GM21390 (cell line): ENCODE measurements around the gene CDKAL1.

Source experiments
- ATAC-seq: cut with Tn5 transposase; IDR thresholded peaks from one replicate; pipeline ENCODE4 v1.9.1; 2021; ENCODE audit not compliant: unreplicated experiment

Gene CDKAL1

GRCh38 chr6:21123507-21124436, 589.5 kb downstream of the CDKAL1 start:
- ATAC-seq = no peak

DNA sequence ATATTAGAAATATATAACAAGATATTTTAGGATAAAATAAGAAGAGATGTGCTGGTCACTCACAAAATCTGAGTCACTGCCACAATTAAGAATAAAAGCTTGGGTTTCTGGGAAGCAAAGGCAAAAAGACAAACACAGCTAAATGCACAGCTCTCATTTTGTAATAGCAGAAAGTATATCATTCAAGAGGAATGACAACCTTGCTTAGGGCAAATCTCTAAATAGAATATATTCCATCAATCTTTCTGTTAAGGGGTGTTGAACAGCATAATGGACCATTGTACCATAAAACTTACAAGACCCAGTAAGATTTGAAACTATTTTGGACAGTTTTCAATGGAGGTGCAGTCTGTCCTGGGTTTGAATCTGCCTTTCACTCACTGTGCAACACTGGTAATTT, 594.3 kb downstream of the CDKAL1 start:
- no peak for ATAC-seq

- no peak for ATAC-seq
Observed at GRCh38 chr6:21131406-21131805, 597.1 kb downstream of the CDKAL1 start.

DNA sequence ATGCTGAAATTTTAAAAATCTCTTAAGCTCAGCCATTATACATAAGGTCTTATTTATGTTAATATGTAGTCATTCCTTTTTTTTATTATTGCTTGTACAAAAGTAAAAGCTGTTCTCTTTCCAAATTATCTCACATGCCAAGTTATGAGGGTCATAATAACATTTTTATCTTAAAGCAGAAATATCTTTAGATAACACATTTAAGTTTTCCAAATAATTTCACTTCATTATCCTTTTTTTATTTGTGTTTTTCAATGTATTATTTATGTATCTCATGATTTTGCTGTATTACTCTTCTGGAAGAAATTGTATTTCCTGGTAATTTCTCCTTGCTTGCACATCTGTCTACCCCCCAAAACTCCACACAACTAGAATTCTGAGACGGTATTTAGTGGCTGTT, 598.2 kb downstream of the CDKAL1 start:
- no peak for ATAC-seq

- no peak for ATAC-seq
Observed at GRCh38 chr6:21132856-21133838, 598.9 kb downstream of the CDKAL1 start.

DNA sequence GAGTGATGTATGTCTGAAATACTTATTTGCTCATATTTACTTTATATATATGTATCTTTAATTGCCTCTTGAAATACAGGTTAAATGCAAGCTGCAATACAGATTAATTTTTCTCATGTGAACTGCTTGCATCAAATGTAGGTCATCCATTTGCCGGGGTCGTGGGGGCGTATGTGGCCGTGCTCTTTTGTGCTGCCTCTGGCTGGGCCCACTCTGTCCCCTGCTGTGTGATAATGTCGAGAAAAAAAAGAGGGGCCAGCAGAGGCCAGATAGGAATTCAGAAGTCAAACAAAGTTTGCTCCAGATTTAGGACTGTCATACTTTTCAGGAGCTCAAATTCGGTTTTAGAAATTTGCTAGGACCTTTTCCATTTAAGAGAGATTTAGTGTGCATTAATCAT, 599.6 kb downstream of the CDKAL1 start:
- ATAC-seq = no peak

DNA sequence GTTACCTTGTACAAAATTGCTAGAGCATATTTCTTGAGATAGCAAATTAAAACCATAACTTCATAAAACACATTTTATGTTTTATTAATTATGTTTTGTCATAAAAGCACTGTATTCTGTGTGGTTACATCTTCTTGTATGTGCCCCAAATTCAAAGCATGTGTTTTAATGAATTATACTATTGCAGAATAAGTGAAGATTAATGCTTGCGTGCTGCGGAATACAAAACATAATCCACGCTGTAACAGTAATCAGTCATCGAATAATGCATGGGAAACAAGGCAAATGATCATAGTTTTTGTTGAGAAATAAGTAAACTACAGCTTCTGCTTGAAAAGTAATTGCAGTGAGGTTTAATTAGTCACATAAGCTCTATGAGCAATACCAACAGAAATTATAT, 600.1 kb downstream of the CDKAL1 start:
- no peak for ATAC-seq

DNA sequence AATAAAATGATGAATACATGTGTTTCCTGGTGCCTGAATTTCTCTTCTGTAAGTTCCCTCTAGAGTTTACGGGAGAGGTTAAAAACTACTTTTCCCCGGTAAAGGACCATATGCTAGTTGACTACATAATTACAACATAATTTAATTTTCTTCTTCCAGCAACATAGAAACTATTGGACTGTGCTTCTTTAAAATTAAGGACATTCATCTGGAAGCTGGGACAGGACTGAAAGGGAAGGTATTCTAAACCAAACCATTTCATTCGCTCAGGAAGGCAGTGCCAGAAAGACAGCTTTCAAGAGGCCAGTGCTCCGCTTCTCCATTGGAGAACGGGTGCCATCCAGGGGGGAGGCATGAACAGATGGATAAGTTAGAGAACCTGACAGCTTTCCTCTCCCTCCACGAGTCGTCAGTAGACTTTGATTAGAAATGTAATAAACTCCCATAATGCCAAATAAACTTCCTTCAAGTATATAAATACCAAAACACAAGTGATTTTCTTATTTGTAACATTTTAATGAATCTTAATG, 601.3 kb downstream of the CDKAL1 start:
- ATAC-seq = no peak

- no peak for ATAC-seq
Observed at GRCh38 chr6:21137700-21138335, 603.6 kb downstream of the CDKAL1 start.

DNA sequence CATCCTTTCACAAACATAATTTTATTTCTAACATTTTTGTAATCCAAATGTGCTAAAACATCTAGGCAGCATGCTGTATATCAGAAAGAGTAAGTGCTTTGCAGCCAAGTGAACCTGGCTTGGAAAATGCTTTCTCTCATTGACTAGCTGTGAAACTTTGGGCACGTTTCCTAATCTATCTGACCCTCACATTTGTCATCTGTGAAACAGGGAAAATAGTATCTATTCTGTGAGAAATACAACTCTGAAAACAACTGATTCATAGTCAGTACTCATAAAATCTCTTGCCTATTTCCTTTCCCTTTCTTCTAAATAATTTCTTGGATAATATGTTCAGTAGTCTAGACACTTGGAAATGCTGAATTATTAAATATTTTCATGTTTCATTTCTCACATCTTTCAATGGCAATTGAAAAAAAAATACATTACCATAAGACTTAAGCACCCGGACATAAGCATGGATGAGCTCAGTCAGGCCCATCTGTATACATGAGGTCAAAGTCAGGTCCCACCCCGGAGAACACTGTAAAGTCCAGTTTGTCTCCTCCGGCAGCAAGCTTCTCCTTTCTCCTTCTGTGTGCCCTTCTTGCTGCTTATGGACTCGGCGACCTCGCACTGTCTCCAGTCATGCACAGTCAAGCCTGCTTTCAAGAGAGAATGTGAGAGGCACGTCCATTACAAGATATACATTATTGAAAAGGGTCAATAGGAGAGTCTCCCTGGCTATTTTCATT, 604.2 kb downstream of the CDKAL1 start:
- no peak for ATAC-seq

GRCh38 chr6:21140966-21141365, 606.7 kb downstream of the CDKAL1 start:
- no peak for ATAC-seq

- no peak for ATAC-seq
Observed at GRCh38 chr6:21141616-21142303, 607.5 kb downstream of the CDKAL1 start.

GRCh38 chr6:21142741-21143140, 608.5 kb downstream of the CDKAL1 start:
- no peak for ATAC-seq

DNA sequence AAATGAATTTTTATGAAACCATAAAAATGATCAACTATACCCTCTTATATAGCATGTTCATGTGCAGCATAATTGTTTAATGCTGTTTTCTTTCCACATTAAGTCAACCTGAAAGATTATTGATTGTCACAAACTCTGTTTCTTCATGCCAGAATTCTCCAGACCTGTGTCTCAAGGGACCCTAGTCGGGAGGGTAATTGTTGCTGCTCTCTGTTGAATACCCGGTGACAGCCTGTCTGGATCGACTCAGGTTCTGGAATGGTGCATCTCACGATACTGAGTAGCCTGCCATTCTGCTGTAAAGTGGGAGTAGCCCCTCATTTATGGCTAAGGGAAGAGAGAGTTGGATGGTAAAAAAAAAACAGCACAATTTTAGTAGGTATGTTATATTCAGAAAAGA, 609.4 kb downstream of the CDKAL1 start:
- ATAC-seq = no peak

DNA sequence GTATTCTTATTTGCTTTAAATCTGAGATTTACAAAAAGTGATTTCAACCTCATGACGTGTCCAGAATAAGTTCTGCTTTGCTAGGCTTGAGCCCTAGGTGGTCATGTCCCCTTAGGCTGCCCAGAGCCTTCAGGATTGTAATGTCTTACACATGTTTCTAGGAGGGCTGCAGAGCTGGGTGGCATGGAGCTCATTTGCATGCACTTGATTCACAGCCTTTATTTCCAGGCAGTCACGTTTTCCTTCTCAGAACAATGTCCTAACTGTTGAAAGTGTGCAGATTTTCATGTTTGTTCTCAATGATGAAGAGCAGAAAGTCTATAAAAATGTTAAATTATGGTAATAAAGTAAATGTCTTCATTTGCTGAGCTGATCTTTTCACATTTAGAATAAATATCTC, 610.7 kb downstream of the CDKAL1 start:
- no peak for ATAC-seq

- no peak for ATAC-seq
Observed at GRCh38 chr6:21147995-21148394, 613.7 kb downstream of the CDKAL1 start.

DNA sequence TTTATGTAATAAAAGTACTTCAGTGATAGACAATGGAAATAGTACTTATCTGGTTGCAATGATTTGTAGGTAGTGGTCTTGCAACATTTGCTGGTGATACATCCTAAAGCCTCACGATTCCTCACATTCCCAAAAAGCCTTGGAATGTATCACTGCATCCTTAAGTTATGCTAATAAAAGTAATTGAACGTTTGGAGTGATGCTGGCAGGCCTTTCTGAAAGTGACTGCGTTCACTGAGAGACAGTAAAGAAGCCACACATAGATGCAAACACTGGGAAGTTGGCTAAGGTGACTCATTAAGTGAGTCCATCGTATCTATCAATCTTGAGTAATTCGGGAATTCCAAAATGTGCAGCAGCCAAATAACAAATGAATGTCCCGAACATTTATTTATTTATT, 615.2 kb downstream of the CDKAL1 start:
- no peak for ATAC-seq

GRCh38 chr6:21150667-21151066, 616.4 kb downstream of the CDKAL1 start:
- ATAC-seq = no peak

DNA sequence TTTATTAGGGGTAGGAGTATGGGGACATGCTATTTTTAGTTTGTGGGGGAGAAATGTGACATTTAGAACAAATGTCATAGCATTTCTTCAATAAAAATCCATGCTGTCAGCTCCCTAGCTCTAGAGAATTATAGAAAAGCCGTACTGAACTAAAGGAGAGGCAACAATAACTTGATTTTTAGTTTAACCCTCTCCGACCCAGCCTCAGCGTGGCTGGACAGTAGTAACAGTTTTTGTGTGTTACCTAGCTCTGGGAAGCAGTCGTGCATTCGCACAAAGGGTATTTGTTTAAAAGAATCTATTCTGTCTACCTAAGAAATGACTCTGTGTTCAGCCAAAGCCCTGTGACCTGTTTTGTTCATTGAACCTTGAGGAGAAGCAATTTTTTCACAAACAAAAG, 616.9 kb downstream of the CDKAL1 start:
- ATAC-seq = no peak

GRCh38 chr6:21151530-21151929, 617.3 kb downstream of the CDKAL1 start:
- no peak for ATAC-seq
